Gastrocnemius medialis (tissue), 4 donors: Measurements from ENCODE around the gene S100A10.

Experiments
- POLR2A ChIP-seq, 2 donors: fragments of 450-650 bp; IDR thresholded peaks; one replicate each; pipeline ENCODE4 v1.6.1; 2017; ENCODE audit warnings: antibody characterized with exemption in 2 of 2, mild to moderate bottlenecking in 2 of 2, moderate library complexity in 2 of 2
- TF ChIP-seq, protein P1 (sequence below), 5 experiments: fragments of 450-650 bp in 3 of 5; fragments of 200-600 bp in 2 of 5; sonication (generic) in 2 of 5; IDR thresholded peaks in 4 of 5; conservative IDR thresholded peaks in 1 of 5; 1 replicate in 4 of 5; 2 replicates in 1 of 5; pipeline ENCODE4 v1.5.1; 2016 to 2019; ENCODE audit warnings: antibody characterized with exemption in 5 of 5, mild to moderate bottlenecking in 3 of 5, moderate library complexity in 3 of 5

- TF ChIP-seq, protein P1, sequence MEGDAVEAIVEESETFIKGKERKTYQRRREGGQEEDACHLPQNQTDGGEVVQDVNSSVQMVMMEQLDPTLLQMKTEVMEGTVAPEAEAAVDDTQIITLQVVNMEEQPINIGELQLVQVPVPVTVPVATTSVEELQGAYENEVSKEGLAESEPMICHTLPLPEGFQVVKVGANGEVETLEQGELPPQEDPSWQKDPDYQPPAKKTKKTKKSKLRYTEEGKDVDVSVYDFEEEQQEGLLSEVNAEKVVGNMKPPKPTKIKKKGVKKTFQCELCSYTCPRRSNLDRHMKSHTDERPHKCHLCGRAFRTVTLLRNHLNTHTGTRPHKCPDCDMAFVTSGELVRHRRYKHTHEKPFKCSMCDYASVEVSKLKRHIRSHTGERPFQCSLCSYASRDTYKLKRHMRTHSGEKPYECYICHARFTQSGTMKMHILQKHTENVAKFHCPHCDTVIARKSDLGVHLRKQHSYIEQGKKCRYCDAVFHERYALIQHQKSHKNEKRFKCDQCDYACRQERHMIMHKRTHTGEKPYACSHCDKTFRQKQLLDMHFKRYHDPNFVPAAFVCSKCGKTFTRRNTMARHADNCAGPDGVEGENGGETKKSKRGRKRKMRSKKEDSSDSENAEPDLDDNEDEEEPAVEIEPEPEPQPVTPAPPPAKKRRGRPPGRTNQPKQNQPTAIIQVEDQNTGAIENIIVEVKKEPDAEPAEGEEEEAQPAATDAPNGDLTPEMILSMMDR (IDR thresholded peaks at IDR 0.05 in 4 of 5, conservative IDR thresholded peaks at IDR 0.05 in 1 of 5), result no peak
- TF ChIP-seq POLR2A (IDR thresholded peaks at IDR 0.05), result no peak
Observed at GRCh38 chr1:151948506-151948905, 45.2 kb downstream of the S100A10 start.
